ENCODE measurements around the gene TPST1.

DNA sequence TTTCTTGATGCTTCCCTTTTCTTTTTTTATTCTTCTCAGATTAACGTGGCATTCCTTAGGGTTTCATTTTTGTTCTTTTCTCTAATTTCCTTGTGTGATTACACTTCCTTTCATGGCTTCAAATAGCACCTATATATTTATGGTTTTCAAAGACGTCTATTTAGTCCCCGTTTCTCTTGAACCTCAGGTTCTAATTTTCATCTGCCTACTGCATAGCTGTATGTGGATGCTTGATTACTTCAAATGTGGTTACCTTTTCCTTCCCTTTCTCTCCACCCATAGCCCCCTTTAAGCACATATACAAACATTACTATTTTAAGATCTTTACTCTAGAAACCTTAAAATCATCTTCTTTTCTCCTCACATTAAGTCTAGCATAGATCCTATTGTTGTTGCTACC, 2.4 kb downstream of the TPST1 start:
- TF ChIP-seq EZH2 (IDR thresholded peaks at IDR 0.05; ENCODE audit: low read depth): no peak
- TF ChIP-seq, protein P1, sequence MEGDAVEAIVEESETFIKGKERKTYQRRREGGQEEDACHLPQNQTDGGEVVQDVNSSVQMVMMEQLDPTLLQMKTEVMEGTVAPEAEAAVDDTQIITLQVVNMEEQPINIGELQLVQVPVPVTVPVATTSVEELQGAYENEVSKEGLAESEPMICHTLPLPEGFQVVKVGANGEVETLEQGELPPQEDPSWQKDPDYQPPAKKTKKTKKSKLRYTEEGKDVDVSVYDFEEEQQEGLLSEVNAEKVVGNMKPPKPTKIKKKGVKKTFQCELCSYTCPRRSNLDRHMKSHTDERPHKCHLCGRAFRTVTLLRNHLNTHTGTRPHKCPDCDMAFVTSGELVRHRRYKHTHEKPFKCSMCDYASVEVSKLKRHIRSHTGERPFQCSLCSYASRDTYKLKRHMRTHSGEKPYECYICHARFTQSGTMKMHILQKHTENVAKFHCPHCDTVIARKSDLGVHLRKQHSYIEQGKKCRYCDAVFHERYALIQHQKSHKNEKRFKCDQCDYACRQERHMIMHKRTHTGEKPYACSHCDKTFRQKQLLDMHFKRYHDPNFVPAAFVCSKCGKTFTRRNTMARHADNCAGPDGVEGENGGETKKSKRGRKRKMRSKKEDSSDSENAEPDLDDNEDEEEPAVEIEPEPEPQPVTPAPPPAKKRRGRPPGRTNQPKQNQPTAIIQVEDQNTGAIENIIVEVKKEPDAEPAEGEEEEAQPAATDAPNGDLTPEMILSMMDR (conservative IDR thresholded peaks at IDR 0.05): no peak

Data from PC-9 (cell line).